Muscle layer of duodenum (tissue), 2 donors: ENCODE data around the gene GDPD5.

Experiments used
- H3K27ac ChIP-seq: one replicate; pipeline ENCODE4 v1.7.0; 2013; ENCODE audit warnings: mild to moderate bottlenecking, low read length
- H3K27me3 ChIP-seq: one replicate; pipeline ENCODE4 v1.7.0; 2013; ENCODE audit warnings: low read depth, mild to moderate bottlenecking, control low read depth, low read length
- H3K36me3 ChIP-seq, 2 donors: one replicate each; pipeline ENCODE4 v1.7.0; 2013; ENCODE audit warnings: low read length in 2 of 2, control low read depth in 1 of 2, mild to moderate bottlenecking in 1 of 2; ENCODE audit not compliant: insufficient read depth in 2 of 2, control insufficient read depth in 1 of 2
- H3K4me1 ChIP-seq, 2 donors: one replicate each; pipeline ENCODE4 v1.7.0; 2013; ENCODE audit warnings: low read length in 2 of 2, mild to moderate bottlenecking in 2 of 2, control low read depth in 1 of 2, moderate library complexity in 1 of 2; ENCODE audit not compliant: insufficient read depth in 2 of 2, control insufficient read depth in 1 of 2
- H3K4me3 ChIP-seq, 2 donors: one replicate each; pipeline ENCODE4 v1.7.0; 2013; ENCODE audit warnings: low read length in 2 of 2, low read depth in 1 of 2, mild to moderate bottlenecking in 1 of 2
- H3K9me3 ChIP-seq, 2 donors: one replicate each; pipeline ENCODE4 v1.7.0; 2013; ENCODE audit warnings: low read length in 2 of 2, control low read depth in 1 of 2, mild to moderate bottlenecking in 1 of 2; ENCODE audit not compliant: control insufficient read depth in 1 of 2
- donor health status: healthy.

The GDPD5 gene

DNA sequence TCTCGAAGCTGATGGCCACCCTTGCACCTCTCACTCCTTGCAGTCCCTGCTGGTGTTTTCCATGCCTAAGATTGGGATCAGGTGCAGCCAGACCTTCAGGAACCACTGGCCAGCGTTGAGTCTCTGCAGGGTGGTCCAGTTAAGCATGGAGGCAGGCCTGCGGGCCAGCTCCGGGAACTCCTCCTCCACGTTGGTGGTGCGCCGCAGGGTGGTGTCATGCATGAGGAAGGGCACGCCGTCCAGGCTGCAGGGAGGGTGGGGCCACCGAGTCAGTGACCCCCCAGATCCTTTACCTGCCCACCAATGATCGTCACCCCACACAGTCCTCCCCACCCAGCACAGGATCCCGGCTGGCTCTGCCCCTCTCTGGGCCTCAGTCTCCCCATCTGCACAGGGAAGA is 82.7 kb downstream of the GDPD5 start:
- no peak overlapping the region for H3K27ac ChIP-seq
- no peaks in the 10 kb centered on the region for H3K4me1 ChIP-seq
- no peaks in the 10 kb centered on the region for H3K36me3 ChIP-seq
- H3K9me3 ChIP-seq, result no peaks in the 10 kb centered on the region
- no peak overlapping the region for H3K4me3 ChIP-seq
- H3K27me3 ChIP-seq, result no peaks in the 10 kb centered on the region

DNA sequence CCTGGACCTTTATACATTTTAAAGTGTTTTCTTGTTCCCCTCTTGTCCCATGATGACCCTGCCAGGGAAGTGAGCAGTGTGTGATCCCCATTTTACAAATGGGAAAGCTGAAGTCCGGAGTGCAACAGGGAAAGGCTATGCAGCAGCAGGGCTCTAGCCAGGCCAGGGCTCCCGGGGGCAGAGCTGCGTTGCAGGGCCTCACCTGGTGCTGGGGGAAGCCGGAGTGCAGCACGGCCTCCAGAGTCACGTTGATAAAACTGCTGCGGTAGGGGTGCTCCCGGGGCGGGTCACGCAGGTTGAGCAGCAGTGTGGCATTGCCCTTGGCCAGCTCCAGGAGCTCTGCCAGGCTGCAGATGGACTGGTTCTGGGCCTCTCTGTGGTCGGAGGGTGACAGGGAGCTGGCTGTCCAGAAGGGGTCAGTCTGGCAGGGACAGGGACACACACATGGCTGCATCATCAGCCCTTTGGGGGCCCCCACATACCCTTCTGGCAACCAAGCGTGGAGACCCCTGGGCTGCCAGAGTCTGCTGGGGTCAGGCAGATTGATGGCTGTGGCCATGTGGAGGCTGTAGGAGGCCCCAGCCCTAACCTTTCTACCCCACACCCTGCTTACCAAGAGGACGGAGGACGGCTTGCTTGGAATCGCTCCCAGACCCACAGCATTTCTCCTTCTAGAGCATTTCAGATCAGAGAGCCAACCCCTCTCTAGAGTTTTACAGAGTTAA is 83.4 kb downstream of the GDPD5 start:
- Histone ChIP-seq H3K4me3 (no peak overlapping the region), H3K4me1 (no peaks in the 10 kb centered on the region), H3K9me3 (no peaks in the 10 kb centered on the region), H3K36me3 (no peaks in the 10 kb centered on the region), H3K27me3 (no peaks in the 10 kb centered on the region), H3K27ac (no peak overlapping the region)

DNA sequence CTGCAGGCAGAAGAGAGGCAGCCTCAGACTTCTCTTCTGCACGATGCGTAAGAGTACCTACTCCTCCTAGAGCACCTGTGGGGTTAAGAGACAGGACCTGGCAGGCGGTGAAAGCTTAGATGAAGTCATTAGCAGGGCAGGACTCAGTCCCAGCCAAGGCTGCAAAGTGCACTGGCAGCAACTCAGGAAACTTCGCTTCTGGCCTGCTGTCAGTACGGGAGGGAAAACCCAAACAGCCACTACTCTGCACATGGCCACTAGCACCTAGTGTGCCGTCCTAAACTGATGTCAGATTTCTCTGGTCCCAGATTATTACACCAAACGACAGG is 84.0 kb downstream of the GDPD5 start:
- Histone ChIP-seq H3K4me1 (no peaks in the 10 kb centered on the region), H3K36me3 (no peaks in the 10 kb centered on the region), H3K9me3 (no peaks in the 10 kb centered on the region), H3K4me3 (no peak overlapping the region), H3K27me3 (no peaks in the 10 kb centered on the region), H3K27ac (no peak overlapping the region)

- H3K27me3 ChIP-seq, result no peaks in the 10 kb centered on the region
- H3K27ac ChIP-seq, result no peak overlapping the region
- H3K36me3 ChIP-seq, result no peaks in the 10 kb centered on the region
- H3K4me1 ChIP-seq, result no peaks in the 10 kb centered on the region
- H3K9me3 ChIP-seq, result no peaks in the 10 kb centered on the region
- H3K4me3 ChIP-seq, result no peak overlapping the region
Measured at GRCh38 chr11:75440960-75441803, 84.6 kb downstream of the GDPD5 start.

DNA sequence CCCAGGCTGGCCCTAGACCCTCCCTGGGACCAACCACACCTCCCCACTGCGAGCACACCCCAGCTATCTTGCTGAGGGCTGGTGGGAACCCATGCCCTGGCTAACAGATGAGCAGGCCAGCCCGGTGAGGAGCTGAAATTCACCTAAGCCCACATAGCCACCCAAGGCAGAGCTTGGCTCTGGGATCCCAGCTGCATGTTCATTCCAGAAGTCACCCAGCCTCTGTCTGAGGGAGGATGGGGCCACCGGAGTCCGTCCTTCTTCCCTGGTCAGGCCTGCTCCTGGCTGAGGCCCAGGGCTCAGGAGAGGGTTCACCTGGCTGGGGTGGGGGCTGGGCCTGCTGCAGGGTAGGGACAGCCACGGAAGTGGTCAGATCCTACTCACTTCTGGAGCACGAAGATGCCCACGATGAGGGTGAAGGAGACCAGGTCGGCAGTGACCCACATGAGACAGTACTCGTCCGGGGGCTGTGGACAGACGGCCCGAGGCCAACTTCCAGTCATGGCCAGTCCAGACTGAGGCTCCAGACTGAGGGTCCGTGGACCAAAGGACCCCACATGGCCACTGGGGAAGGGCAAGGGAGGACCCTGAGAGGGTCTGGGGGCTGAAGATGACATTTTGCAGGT is 86.1 kb downstream of the GDPD5 start:
- H3K27ac ChIP-seq, result no peak overlapping the region
- H3K36me3 ChIP-seq, result no peaks in the 10 kb centered on the region
- no peaks in the 10 kb centered on the region for H3K4me1 ChIP-seq
- no peaks in the 10 kb centered on the region for H3K9me3 ChIP-seq
- H3K4me3 ChIP-seq, result no peak overlapping the region
- no peaks in the 10 kb centered on the region for H3K27me3 ChIP-seq

GRCh38 chr11:75439026-75439425 is 86.7 kb downstream of the GDPD5 start:
- H3K27me3 ChIP-seq, result no peaks in the 10 kb centered on the region
- H3K36me3 ChIP-seq, result no peaks in the 10 kb centered on the region
- H3K4me1 ChIP-seq, result no peaks in the 10 kb centered on the region
- H3K9me3 ChIP-seq, result no peaks in the 10 kb centered on the region
- H3K4me3 ChIP-seq, result no peak overlapping the region
- no peak overlapping the region for H3K27ac ChIP-seq

DNA sequence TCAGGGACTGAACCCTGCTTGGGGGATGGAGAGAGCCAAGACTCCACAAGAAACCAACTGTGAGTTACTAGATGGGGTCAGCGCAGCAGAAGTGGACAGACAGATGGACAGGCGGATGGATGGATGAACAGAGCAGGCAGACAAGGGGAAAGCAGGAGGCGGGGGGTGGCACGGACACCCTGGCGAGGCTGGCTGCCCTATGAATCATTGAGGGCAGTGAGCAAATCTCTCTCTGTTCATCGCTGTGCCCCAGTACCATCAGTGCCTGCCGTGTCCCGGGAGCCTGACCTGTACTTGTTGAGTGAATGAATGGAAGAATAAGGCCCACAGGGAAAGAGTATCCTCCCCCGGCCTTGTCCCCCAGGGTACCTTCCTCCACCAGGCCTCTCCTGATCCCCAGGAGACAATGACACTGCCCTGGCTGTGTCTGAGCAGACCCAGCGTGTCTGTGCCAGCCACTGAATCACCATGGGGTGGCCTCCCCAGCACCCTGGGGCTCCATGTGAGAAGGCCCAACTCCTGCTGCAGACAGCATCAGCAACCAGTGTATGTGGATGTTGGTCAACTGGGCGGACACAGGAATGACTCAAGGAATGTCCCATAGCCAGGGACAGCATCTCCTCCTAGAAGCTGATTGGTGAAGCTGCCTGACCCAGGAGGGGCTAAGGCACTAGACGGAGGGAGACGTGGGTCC is 87.6 kb downstream of the GDPD5 start:
- no peaks in the 10 kb centered on the region for H3K9me3 ChIP-seq
- H3K27me3 ChIP-seq, result no peaks in the 10 kb centered on the region
- H3K36me3 ChIP-seq, result no peaks in the 10 kb centered on the region
- no peak overlapping the region for H3K4me3 ChIP-seq
- H3K27ac ChIP-seq, result no peak overlapping the region
- H3K4me1 ChIP-seq, result no peaks in the 10 kb centered on the region

DNA sequence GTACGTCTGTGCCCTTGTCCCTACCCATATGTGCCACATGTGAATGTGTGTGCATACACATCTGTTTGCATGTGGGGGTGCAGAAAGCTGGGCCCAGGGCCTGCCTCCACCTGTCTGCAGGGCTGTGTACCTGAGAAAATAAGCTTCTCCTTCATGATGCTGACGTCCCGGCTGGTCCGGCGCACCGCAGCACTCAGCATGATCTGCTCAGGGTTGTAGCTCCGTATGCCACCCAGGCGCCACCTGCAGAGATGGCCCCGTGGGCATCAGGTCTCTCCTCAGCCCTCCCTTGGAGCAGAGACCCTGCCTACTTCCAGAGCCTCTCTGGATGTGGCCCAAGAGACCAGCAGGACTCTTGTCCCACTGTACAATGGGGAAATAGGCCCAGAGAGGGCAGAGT is 88.9 kb downstream of the GDPD5 start:
- Histone ChIP-seq H3K4me3 (no peak overlapping the region), H3K27me3 (peaks cover 3% of the 10 kb centered on the region), H3K36me3 (no peaks in the 10 kb centered on the region), H3K4me1 (no peaks in the 10 kb centered on the region), H3K27ac (no peak overlapping the region), H3K9me3 (no peaks in the 10 kb centered on the region)

GRCh38 chr11:75435571-75435925 is 90.2 kb downstream of the GDPD5 start:
- peaks cover 0 to 3% of the 10 kb centered on the region in 2 donors for H3K4me1 ChIP-seq
- H3K4me3 ChIP-seq, result no peak overlapping the region
- H3K36me3 ChIP-seq, result no peaks in the 10 kb centered on the region
- no peak overlapping the region for H3K27ac ChIP-seq
- peaks cover 15% of the 10 kb centered on the region for H3K27me3 ChIP-seq
- no peaks in the 10 kb centered on the region for H3K9me3 ChIP-seq

GRCh38 chr11:75434886-75435570 is 90.7 kb downstream of the GDPD5 start:
- peaks cover 18% of the 10 kb centered on the region for H3K27me3 ChIP-seq
- no peak overlapping the region for H3K4me3 ChIP-seq
- no peaks in the 10 kb centered on the region for H3K36me3 ChIP-seq
- no peak overlapping the region for H3K27ac ChIP-seq
- peaks cover 0 to 6% of the 10 kb centered on the region in 2 donors for H3K4me1 ChIP-seq
- H3K9me3 ChIP-seq, result no peaks in the 10 kb centered on the region

DNA sequence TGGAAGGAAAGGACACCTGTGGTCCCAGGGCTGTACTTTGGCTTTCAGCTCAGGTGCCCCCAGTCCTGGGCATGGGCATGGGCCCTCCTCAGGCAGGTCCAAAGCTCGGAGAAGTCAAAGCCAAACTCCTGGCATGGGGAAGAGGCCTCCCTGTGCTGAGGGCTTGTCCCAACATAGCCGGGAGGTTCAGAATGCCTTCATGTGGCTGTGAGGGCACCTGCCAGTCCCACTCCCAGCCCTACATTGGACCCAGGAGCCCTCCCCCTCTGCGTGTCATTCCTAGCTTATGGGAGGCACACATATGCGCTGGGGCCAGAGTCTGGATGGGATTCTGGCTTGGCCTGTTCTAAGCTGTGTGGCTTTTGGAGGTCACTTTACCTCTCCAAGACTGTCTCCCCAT is 91.7 kb downstream of the GDPD5 start:
- peaks cover 0 to 6% of the 10 kb centered on the region in 2 donors for H3K4me1 ChIP-seq
- H3K4me3 ChIP-seq, result no peak overlapping the region
- no peak overlapping the region for H3K27ac ChIP-seq
- peaks cover 25% of the 10 kb centered on the region for H3K27me3 ChIP-seq
- no peaks in the 10 kb centered on the region for H3K9me3 ChIP-seq
- H3K36me3 ChIP-seq, result no peaks in the 10 kb centered on the region
